Activated gamma-delta T cell (primary cell): Measurements from ENCODE around the gene C16orf78.

Experiments
- DNase-seq: peaks from one replicate; lab custom pipeline; 2025; lab: John Stamatoyannopoulos, UW

C16orf78 gene

DNA sequence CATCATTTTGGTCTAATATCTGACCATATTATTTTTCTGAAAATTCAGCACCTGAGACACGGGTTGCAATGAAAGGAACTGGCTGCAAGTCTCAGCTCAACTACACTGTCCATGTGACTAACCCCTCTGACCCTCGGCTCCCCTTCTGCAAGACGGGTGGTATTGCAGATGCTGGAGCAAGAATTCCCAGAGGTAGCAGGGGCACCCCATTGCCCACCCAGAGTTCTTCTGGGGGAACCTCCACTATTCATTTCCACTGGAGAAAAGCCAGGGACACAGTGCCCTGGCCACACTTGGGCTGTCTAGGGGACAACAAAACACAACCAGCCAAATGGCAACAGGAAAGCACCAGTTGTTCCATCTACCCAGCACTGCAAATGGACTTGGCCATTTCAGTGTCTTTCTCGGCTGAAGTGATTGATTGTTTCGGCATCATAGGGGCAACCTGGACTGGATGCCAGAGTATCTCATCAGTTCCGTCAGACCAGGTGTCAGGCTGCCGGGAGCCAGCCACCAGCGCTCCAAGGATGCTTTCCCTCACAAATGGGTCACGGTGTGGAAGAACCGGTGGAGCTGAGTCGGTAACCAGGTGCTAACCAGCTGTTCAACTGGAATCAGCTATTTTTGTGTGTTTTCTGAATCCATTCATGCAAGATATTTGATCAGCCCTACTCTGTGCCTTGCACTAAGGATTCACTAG, 58.1 kb downstream of the C16orf78 start:
- DNase-seq, result no peak

DNA sequence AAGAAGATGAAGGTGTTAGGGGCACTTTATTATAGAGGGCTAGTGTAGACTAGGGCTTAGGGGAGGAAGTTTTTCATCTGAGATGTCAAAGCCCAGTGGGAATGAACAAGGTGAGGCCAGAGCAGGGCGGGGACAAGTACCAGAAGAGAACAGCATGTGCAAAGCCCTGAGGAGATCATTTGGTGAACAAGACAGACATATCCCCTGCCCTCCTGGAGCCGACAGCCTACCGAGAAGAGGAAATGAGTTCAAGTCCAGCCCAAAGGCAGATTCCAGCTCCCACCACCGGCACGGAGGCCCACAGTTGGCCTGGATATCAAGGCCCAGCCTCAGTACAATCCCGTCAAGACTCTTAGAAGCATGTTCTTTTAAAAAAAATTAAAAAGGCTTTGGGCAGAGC, 61.1 kb downstream of the C16orf78 start:
- no peak for DNase-seq

DNA sequence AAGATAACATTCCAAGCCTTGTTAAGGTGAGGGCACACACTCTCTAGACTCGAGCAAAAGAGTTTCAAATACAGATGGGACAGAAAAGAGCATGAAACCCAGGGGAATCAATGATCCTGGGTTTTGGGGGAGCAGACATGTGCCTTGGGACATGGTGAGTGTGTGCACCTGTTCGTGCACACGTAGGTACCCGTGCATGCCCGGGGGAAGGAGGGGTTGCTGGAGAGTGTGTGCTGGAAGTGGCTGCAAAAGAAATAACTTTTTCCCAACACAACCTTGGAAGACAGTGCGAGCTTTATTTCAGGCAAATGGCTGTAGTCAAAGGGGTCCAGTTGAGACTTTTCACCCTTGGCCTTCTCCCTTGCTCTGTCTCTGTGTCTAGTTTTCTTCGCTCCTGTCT, 62.6 kb downstream of the C16orf78 start:
- DNase-seq, result no peak

DNA sequence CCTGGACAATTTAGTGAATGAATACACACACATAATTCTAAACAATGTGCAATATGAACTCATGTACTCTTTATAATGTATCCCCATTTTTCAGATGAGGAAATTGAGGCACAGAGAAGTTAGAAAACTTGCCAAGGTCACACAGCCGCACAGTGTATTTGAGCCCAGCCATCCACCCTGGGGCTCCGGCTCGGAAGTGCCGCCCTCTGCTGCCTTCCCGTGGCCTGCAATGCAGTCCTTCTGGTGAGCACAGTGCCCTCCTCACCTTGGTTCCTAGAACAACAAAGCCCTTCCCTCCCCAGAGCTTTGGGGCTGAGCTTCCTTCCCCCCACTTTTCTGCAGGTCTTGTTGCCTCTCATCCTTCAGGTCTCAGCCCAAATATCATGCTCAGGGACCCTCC, 63.7 kb downstream of the C16orf78 start:
- DNase-seq, result no peak

DNA sequence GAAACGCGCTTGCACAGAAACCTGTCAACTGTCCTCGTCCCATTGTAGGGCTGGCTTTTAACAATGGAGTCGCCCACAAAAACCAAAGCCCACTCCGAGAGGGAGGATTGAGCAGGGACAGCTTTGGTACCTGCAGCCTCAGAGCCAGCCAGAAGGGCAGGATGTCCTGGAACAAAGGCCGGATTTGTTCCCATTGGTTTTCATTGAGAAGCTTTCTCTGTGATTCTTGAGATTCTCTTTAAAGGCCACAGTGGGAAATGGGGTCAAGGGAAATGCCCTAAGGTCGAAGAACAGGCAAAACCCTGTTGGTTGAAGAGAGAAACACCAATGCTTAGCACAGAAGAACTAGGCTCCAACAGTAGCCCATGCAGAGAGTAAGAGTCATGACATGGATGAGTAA, 65.4 kb downstream of the C16orf78 start:
- no peak for DNase-seq

DNA sequence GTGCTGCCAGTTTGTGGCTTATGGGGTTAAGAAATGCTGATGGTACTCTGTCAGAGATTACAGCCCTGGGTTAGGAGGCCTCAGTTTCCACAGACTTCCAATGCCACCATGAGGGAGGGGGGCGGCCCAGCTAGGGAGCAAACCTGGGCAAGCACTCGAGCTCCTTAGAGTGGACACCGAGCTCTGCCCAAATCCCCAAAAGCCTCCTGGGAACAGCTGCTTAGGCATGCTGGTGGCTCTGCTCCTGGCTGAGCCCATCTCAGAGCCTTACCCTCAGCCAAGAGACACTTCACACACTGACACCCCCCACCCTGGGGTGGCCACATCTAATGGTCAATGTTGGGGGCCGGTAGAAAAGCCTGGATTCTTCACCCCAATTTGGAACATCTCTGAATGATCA, 66.1 kb downstream of the C16orf78 start:
- no peak for DNase-seq

DNA sequence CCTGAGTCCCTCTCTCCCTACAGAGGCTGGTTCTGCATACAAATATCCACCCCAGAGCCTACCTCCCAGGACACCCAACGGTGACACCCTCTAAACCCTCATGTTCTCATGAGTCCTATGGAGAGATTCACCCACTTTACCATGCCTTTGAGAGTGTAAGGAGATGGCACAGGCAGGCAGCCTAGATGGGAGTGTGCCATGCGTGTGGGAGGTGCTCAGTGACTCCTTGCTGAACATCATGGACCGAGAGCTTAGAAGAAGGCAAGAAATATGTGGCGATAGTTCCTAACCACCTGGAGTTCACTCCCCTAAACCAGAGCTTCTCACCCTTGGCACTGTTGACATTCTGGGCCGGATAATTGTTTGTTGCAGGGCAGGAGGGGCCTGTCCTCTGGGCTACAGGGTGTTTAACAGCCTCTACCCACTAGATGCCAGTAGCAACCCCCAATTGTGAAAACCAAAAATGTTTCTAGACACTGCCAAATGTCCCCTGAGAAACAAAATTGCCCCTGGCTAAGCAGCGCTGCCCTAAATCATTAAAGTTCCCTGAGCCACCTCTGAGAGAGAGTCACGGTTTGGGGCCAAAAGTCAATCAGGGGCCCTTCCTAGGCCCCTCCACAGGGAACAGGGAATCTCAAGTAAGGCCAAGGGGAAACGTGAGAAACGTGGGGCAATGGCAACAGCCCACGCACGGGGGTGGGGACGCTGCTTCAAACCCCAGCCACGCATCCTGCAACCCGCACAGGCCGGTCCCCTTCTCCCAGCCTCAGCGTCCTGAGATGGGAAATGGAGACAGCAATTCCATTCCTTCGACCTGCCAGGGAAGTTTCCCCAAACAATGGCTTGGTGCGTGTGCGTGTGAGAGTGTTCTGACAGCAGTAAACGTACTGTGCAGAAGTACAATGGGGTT, 66.8 kb downstream of the C16orf78 start:
- DNase-seq, result no peak

DNA sequence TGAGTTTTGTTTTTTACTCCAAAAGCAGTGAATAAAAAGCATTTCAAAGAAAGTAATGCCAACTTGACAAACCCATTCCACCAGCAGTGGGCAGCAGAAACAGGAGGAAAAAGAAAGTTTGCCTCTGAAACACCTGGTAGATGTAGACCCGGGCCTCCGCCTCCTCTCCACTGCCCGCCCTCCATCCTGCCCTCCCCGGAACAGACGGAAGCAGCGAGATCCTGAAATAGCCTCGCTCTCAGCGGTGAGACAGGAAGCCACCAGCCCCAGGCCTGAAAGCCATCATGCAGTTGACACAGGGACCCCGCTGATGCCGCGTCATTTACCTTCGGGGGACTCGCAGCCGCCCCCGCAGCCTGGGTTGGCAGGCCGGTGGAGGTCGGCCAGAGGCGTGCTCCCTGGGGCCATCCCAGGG, 67.8 kb downstream of the C16orf78 start:
- no peak for DNase-seq

DNA sequence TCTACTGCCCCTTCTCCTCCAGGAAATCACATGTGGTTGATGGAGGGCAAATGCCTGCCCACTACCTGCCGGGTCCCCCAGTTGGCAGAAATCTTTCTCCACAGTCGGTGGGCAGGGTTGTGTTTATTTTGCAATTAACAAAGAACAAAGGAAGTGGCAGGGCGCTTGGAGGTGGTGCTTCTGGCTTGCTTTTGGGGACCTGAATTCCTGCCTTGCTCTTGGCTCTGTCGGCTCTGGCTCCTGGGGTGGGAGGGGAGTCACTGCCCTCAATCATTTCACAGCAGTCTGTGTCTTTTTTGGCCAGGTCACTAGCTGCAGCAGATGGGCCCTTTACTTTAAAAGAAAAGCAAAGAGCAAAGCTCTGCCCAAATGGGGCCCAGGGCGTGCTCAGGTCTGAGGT, 69.2 kb downstream of the C16orf78 start:
- no peak for DNase-seq

DNA sequence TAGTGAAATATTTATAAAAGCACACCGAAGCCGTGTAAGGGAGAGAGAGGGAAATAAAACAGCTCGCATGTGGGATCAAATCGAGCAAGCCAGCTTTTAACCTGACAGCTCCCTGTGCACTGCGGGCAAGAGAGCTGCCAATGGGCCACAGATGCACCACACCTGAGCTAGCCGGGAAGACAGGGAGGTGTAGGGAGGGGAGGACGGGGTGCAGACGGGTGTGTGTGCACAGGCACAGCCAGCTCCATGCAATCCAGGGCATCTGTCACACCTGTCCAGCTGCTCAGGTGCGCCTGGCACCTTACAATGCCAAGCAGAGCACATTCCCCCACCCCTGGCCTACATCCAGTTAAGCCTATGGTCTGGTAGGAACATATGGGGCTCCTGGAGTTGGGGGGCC, 70.0 kb downstream of the C16orf78 start:
- no peak for DNase-seq

DNA sequence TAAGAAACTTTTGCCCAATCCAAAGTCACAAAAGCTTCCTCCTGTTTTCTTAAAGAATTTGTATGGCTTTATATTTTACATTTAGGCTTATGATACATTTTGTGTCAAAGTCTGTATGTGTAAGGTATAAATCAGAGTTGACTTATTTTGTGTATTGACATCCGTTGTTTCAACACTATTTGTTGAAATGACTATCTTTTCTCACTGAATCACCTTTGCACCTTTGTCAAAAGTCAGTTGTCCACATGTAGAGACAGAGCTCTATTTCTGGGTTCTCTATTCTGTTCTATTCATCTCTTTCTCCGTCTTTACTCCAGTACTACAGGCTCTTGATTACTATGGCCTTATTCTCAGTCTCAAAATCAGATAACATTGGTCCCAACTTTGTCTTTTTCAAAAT, 73.2 kb downstream of the C16orf78 start:
- no peak for DNase-seq
